Stimulated activated CD8-positive, alpha-beta memory T cell treated with anti-CD3 and anti-CD28 coated beads, Interleukin-4, amount 100 ng/mL, for 4 hours (primary cell): ENCODE results near the gene PLVAP.

Experiments used
- DNase-seq, 2 donors: peaks; one replicate each; pipeline ENCODE4 v3.0.0-alpha.2; 2020; ENCODE audit warnings: low read depth in 2 of 2, low spot score in 1 of 2

The PLVAP gene

GRCh38 chr19:17323300-17323963, 53.7 kb downstream of the PLVAP start:
- DNase-seq: no peak

GRCh38 chr19:17322854-17323253, 54.3 kb downstream of the PLVAP start:
- no peak for DNase-seq

GRCh38 chr19:17321655-17322489, 55.3 kb downstream of the PLVAP start:
- no peak for DNase-seq

- DNase-seq: no peak
Observed at GRCh38 chr19:17320435-17320834, 56.7 kb downstream of the PLVAP start.

GRCh38 chr19:17319473-17320238, 57.5 kb downstream of the PLVAP start:
- no peak for DNase-seq

GRCh38 chr19:17318966-17319365, 58.2 kb downstream of the PLVAP start:
- DNase-seq: no peak

- no peak for DNase-seq
Observed at GRCh38 chr19:17314007-17314593, 63.0 kb downstream of the PLVAP start.

GRCh38 chr19:17312189-17313113, 64.7 kb downstream of the PLVAP start:
- no peak for DNase-seq

GRCh38 chr19:17311455-17312188, 65.5 kb downstream of the PLVAP start:
- DNase-seq: no peak

- no peak for DNase-seq
Observed at GRCh38 chr19:17309965-17310461, 67.1 kb downstream of the PLVAP start.

GRCh38 chr19:17309198-17309964, 67.8 kb downstream of the PLVAP start, which contains the start of gene DDA1:
TSS of gene DDA1 (plus strand) at chr19:17309563. CDS start at chr19:17309655, 92 bp downstream.
- DNase-seq: peak; percentile 96 to 99

- no peak for DNase-seq
Observed at GRCh38 chr19:17307876-17308377, 69.2 kb downstream of the PLVAP start.

GRCh38 chr19:17306285-17306714, 70.8 kb downstream of the PLVAP start:
- no peak for DNase-seq

GRCh38 chr19:17305517-17306284, 71.4 kb downstream of the PLVAP start, which contains the start of gene MRPL34:
TSS of gene MRPL34 (plus strand) at chr19:17305872. CDS start at chr19:17305893, 21 bp downstream.
- peak; percentile 82 to 92 for DNase-seq

GRCh38 chr19:17305216-17305516, 72.0 kb downstream of the PLVAP start:
- no peak for DNase-seq

- DNase-seq: no peak
Observed at GRCh38 chr19:17304386-17305215, 72.5 kb downstream of the PLVAP start.

GRCh38 chr19:17303940-17304267, 73.2 kb downstream of the PLVAP start:
- DNase-seq: no peak
